Coronary artery (tissue), 2 donors: ENCODE data around the gene GSTCD.

Source experiments
- DNase-seq: peaks from one replicate; pipeline ENCODE4 v3.0.0-alpha.2; 2017; ENCODE audit warnings: low spot score
- H3K27ac ChIP-seq, 2 donors: fragments of 200-600 bp; sonication (generic); one replicate each; pipeline ENCODE4 v1.5.1; 2016 to 2019
- H3K4me3 ChIP-seq: fragments of 200-600 bp; sonication (generic); 2 replicates; pipeline ENCODE4 v1.5.1; 2016; ENCODE audit warnings: mild to moderate bottlenecking, moderate library complexity
- TF ChIP-seq, protein P1 (sequence below): fragments of 200-600 bp; sonication (generic); IDR thresholded peaks from one replicate; pipeline ENCODE4 v1.5.1; 2019; ENCODE audit warnings: antibody characterized with exemption

Gene GSTCD, protein sequence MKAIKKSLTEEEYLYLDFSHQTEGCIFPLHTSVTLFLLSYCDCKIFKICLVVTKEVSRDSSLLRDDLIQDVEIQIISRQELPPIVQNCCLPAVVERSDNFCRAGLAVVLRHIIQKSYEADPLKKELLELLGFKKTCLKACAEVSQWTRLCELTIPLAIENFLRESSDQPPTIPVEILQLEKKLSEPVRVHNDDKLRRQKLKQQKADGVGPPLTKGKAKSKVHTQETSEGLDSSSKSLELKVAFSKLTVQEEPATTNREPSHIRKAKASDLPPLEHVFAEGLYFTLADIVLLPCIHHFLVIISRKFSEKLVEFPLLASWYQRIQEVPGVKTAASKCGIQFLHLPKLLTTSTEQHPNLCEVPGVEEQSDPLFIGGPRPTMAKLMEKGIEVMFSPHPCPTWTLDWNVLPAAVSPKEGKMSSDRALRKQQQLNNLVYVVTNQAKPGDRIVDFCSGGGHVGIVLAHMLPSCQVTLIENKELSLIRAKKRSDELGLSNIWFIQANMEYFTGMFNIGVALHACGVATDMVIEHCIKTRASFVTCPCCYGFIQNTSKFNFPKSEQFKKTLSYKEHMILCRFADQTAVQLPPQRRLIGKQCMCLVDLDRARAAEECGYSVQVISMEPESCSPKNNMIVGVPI

DNA sequence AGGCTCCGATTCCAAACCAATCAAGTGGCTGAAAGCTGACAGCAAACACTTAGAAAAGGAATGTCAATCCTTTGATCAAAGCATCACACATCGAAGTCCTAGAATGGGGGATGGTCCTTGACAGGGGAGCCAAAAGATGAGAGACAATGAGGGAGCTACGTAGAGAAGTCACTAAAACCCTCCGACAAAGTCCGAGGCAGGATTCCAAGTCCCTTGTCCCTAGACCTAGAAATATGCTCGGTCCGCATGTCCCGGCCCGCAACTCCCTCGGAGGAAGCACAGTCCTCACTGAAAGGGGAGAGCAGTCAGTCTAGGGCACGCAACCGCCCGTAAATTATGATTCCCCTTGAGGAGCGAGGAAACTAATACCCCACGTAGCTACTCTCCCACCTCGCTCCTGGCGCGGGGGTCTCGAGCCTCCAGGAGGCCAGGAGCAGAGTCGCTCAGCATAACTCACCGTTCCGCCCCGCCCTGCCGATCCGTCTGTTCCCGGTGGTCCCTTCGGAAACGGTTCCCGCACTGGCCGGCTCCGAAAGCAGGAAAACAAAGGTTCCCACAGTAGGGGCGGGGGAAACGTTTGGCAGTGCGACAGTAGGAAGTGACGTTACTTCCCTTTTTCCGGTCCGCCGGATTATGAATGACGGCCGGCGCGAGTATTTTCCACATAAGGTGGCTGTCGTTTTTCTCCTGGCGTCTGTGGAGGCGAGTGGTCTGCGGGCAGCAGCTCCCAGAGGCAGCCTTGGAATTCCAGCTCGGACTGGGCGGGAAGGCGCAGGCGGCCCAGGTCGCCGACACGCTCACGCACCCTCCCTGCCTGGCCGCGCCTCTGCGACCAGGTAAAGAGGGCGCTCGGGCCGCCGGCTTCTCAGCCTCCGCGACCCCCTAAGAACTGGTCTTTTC, at the start of gene GSTCD, which contains the start of gene INTS12:
GSTCD (plus strand) TSS at position 604 of the 900 bp plus-strand sequence. CDS start 8,830 bp downstream, outside the sequence.
INTS12 (minus strand) TSS at position 509 of the 900 bp plus-strand sequence. CDS start 8,684 bp downstream, outside the sequence.
- TF ChIP-seq, protein P1, sequence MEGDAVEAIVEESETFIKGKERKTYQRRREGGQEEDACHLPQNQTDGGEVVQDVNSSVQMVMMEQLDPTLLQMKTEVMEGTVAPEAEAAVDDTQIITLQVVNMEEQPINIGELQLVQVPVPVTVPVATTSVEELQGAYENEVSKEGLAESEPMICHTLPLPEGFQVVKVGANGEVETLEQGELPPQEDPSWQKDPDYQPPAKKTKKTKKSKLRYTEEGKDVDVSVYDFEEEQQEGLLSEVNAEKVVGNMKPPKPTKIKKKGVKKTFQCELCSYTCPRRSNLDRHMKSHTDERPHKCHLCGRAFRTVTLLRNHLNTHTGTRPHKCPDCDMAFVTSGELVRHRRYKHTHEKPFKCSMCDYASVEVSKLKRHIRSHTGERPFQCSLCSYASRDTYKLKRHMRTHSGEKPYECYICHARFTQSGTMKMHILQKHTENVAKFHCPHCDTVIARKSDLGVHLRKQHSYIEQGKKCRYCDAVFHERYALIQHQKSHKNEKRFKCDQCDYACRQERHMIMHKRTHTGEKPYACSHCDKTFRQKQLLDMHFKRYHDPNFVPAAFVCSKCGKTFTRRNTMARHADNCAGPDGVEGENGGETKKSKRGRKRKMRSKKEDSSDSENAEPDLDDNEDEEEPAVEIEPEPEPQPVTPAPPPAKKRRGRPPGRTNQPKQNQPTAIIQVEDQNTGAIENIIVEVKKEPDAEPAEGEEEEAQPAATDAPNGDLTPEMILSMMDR, result no peak
- peak; percentile 94 for DNase-seq
- peak within 1 kb of the TSS; percentile 79 for H3K4me3 ChIP-seq
- peak within 1 kb of the TSS; percentile 78 to 81 for H3K27ac ChIP-seq

DNA sequence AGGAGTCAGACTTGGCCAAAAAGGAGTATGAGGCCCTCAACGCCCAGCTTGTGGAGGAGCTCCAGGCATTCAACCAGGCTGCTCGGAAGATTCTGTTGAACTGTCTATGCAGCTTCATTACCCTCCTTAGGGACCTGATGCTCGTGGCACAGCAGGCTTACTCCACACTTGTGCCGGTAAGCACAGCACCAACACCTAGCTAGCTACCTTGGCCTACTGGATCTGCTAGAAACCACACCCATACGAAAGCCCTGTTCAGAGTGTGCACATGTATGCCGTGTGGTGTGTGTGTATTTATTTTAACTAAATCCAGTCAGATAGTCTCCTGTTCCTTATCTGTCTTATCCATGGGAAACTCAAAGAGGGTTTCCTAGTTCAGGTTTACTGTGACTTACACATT, 49.4 kb upstream of the GSTCD start:
- TF ChIP-seq, protein P1, result no peak
- H3K27ac ChIP-seq, result no peak overlapping the region
- H3K4me3 ChIP-seq, result no peak overlapping the region
- DNase-seq, result no peak

DNA sequence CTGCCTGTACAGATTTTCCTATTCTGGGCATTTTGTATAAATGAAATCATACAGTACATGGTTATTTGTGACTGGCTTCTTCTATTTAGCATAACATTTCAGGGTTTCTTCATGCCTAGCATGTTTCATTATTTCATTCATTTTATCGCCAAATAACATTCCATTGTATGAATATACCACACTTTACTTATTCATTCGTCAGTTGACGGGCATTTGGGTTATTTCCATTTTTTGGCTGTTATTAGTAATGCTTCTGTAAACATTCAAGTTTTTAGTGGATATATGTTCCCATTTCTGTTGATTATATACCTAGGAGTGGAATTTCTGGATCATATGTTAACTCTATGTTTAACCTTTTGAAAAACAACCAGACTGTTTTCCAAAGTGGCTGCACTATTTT, 47.6 kb upstream of the GSTCD start:
- no peak for DNase-seq
- H3K27ac ChIP-seq, result no peak overlapping the region
- H3K4me3 ChIP-seq, result no peak overlapping the region
- TF ChIP-seq, protein P1, result no peak

DNA sequence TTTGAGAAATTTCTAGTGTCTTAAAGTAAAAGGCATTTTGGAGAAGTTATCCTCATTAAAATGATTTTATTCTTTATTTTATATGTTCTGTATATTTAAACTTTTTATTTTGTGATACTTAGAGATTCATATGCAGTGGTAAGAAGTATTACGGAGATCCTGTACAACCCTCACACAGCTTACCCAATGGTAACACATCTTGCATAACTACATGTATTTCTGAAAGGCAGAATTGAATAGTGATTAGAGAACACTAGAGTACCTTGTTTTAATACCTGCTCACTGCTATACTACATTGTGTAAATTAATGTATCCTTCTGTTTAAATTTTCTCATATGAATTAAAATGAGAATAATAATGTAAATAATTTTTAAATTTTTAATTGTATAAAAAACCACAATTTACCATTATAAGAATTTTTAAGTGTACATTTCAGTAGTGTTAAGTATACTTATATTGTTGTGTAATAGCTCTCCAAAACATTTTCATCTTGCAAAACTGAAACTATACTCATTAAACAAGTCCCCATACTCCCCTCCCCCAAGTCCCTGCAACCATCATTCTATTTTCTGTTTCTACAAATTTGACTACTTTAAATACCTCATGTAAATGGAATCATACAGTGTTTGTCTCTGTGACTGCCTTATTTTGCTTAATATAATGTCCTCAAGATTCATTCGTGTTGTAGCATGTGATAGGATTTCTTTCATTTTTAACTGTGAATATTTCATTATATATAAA, 45.5 kb upstream of the GSTCD start:
- TF ChIP-seq, protein P1, result no peak
- no peak overlapping the region for H3K4me3 ChIP-seq
- H3K27ac ChIP-seq, result no peak overlapping the region
- DNase-seq, result no peak

DNA sequence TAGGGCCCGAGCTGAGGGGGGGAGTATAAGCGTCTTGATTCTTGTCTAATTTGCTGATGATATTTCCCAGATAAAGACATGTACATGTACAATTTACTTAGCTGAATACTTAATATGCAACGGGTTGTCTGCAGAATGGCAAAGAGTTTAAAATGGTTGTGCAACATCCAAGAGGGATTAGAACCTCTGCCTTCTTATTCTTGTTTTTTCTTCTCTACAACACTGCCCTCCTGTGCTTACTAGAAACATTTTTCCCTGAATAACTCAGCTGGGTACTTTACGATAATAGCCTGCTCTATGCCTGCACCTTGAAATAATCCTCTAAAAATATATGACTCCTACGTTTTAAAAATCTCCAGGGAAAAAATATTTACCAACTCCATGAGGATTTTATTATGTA, 41.9 kb upstream of the GSTCD start:
- DNase-seq, result no peak
- H3K4me3 ChIP-seq, result no peak overlapping the region
- TF ChIP-seq, protein P1, result no peak
- H3K27ac ChIP-seq, result no peak overlapping the region

DNA sequence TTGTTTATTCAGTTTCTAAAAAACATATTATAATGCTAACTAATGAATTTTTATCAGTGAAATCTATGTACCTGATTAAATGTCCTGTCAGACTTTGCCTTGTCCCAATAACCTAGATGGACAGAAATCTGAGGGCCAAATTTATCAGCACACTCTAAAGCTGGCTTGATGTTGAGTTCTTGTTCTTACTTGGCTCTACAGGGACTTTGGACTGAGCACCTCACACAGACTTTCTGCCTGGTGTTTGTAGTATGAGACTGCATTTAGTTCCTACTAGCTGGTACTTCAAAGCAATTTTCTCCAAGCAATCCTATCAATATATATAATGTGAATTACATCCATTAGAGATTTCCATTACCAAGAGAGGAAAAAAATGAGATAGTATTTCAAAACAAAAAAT, 37.9 kb upstream of the GSTCD start:
- Histone ChIP-seq H3K27ac (no peak overlapping the region), H3K4me3 (no peak overlapping the region)
- TF ChIP-seq, protein P1, result no peak
- no peak for DNase-seq
